Right cardiac atrium (tissue), 5 donors: ENCODE results near the gene OR51E2. TPM values are rescaled to one million over a fixed set of nuclear protein-coding genes. Genes with fewer than 3 reads are reported as not detected.

Source experiments
- ATAC-seq, 2 donors: fragments of 200-7000 bp; cut with Tn5 transposase; one replicate each; pipeline versions ENCODE4 v1.8.0 to v1.9.1; 2020; ENCODE audit warnings: moderate library complexity in 2 of 2, mild to moderate bottlenecking in 1 of 2
- DNase-seq, 3 donors: peaks; one replicate each; pipeline ENCODE4 v3.0.0-alpha.2; 2020
- H3K27ac ChIP-seq: one replicate; pipeline ENCODE4 v1.5.1; 2013; ENCODE audit warnings: mild to moderate bottlenecking, low read length, control low read depth, moderate library complexity
- H3K27me3 ChIP-seq: one replicate; pipeline ENCODE4 v1.6.1; 2013; ENCODE audit not compliant: control insufficient read depth, insufficient read depth
- H3K4me1 ChIP-seq: one replicate; pipeline ENCODE4 v1.6.1; 2013; ENCODE audit warnings: low read length; ENCODE audit not compliant: control insufficient read depth, insufficient read depth
- H3K4me3 ChIP-seq: one replicate; pipeline ENCODE4 v1.5.1; 2013; ENCODE audit warnings: low read length, control low read depth
- H3K9me3 ChIP-seq: one replicate; pipeline ENCODE4 v1.6.1; 2013; ENCODE audit warnings: low read length; ENCODE audit not compliant: control insufficient read depth
- WGBS: extraction: QIAGEN DNeasy Blood & Tissue Kit; methylation state at CpG from one replicate; pipeline ENCODE4 v1.1.7; 2013; 5-methylcytosine and 5-hydroxymethylcytosine counted together
- intact Hi-C, 4 donors: fragments of 100-400 bp; cut with DNase I; formaldehyde crosslinking; loops; one replicate each; pipeline versions ENCODE4 v1.11.0 to v1.14.0; 2022 to 2023
- polyA plus RNA-seq: library from polyadenylated mRNA; stranded (reverse); fragments of 200-250 nt; gene quantifications from one replicate; pipeline ENCODE4 v1.2.3, GENCODE V29; 2013
- total RNA-seq, 4 donors: library from RNA; stranded (reverse); fragmentation: NEBNext Ultra II Directional; extraction: Animal tissue kit (Norgen Biotek cat#: 25700); gene quantifications; one replicate each; pipeline ENCODE4 v1.2.1, GENCODE V29; 2021
- donor health status: healthy with polysubstance abuse.
- donor health status: DM: no; HTN: yes; CAD: no.
- donor health status: DM: no; HTN: no; CAD: no.
- donor health status: DM: no; HTN: yes; CAD: no; lungs with severe emphysema.
- donor health status: DM: yes; HTN: yes; CAD: no.

The OR51E2 gene
- total and polyA plus RNA-seq, 5 donors = 0.05 TPM; not detected in 4

DNA sequence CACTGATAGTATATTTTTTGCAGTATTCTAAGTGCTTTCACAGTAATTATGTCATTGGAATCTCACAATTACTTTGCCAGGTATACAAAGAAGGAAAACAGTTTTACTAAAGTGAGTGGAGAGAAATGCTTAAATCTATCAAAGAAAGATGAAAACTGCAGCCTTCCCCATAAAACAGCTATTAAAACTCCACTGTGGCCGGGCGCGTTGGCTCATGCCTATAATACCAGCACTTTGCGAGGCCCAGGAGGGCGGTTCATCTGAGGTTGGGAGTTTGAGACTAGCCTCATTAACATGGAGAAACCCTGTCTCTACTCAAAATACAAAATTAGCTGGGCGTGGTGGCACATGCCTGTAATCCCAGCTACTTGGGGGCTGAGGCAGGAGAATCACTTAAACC, 34.8 kb downstream of the OR51E2 start:
- DNase-seq = no peak
- intact Hi-C loops = no loop called here
- no peaks in the 10 kb centered on the region for H3K27me3 ChIP-seq
- no peak overlapping the region for H3K4me3 ChIP-seq
- H3K27ac ChIP-seq = no peak overlapping the region
- H3K9me3 ChIP-seq = no peaks in the 10 kb centered on the region
- no peaks in the 10 kb centered on the region for H3K4me1 ChIP-seq
- ATAC-seq = no peak
- WGBS = 92% methylated on average over 6 of the region's 6 CpGs

DNA sequence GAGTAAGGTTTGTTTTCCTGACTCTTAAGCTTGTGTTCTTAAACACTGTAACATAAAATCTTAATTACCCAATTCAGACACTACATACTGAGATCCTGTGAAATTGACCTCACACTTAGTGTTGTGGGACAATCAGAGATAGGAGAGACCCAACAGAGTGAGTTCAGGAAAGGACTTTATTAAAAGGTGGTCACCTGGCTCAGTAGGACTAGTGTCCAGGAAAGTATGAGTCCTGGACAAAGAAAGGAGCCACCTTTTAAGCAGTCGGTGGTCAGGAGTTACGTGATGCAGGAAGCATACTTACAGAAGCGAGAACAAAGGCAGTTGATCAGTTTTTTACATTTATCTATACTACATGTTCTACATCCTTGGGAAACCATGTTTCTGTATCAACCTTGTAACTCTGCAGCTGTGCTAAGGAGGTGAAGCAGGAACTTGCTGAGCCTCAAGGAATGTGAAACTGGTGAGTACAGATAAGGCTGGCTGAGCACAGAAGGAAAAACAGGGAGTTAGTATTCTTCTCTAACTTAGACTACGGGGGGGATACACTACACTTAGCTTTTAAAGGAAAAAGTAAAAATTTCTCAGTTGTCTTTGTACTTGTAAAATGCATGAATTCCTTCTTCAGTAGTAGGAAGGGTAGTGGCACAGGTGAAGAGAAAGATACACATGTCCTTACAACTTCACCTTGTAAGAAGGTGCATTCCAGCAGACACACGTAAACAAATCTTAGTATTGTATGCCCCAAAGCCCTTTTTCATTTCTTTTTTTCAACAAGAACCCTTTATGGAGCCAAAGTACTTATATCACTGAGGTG, 38.8 kb downstream of the OR51E2 start:
- intact Hi-C loops = no loop called here
- DNase-seq (no peak), ATAC-seq (no peak)
- Histone ChIP-seq H3K4me3 (no peak overlapping the region), H3K27me3 (no peaks in the 10 kb centered on the region), H3K4me1 (no peaks in the 10 kb centered on the region), H3K27ac (no peak overlapping the region), H3K9me3 (no peaks in the 10 kb centered on the region)
- 51% methylated on average over 5 of the region's 5 CpGs for WGBS

DNA sequence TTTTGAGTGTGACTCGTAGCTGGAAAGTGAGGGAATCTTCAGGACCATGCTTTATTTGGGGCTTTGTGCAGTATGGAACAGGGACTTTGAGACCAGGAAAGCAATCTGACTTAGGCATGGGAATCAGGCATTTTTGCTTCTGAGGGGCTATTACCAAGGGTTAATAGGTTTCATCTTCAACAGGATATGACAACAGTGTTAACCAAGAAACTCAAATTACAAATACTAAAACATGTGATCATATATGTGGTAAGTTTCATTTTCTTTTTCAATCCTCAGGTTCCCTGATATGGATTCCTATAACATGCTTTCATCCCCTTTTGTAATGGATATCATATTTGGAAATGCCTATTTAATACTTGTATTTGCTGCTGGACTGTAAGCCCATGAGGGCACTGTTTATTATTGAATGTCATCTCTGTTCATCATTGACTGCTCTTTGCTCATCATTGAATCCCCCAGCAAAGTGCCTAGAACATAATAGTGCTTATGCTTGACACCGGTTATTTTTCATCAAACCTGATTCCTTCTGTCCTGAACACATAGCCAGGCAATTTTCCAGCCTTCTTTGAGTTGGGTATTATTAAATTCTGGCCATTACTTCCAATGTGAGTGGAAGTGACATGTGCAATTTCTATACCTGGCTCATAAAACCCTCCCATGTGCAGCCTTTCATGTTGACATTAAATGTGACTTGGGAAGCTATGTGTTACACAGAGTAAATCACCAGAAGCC, 42.9 kb downstream of the OR51E2 start:
- DNase-seq = no peak
- Histone ChIP-seq H3K9me3 (no peaks in the 10 kb centered on the region), H3K4me3 (no peak overlapping the region), H3K27ac (no peak overlapping the region), H3K27me3 (no peaks in the 10 kb centered on the region), H3K4me1 (no peaks in the 10 kb centered on the region)
- intact Hi-C loops = no loop called here
- WGBS = 79% methylated on average over 2 of the region's 2 CpGs
- no peak for ATAC-seq

DNA sequence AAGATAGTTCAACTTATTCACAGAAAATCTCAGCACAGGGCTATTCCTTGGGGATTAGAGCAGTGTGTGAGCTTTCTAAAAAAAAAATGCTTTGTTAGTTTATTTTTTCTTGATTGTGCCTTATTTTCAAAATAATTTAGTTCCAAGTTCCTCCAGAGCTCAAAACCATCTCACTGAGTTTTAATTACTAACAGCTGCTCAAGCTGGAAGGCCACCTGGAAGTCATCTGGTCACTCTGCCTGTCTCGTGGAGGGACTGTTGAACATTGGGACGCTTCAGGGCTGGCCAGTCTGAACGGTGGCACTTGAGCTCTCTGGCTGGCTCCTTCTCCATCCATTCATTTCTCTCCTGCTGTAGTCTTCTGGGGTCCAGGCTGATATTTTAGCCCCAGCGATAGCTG, 49.9 kb downstream of the OR51E2 start:
- 54% methylated on average over 4 of the region's 4 CpGs for WGBS
- H3K4me1 ChIP-seq = no peaks in the 10 kb centered on the region
- no peaks in the 10 kb centered on the region for H3K9me3 ChIP-seq
- intact Hi-C loops = no loop called here
- DNase-seq = no peak
- no peak overlapping the region for H3K4me3 ChIP-seq
- no peaks in the 10 kb centered on the region for H3K27me3 ChIP-seq
- no peak overlapping the region for H3K27ac ChIP-seq
- no peak for ATAC-seq

DNA sequence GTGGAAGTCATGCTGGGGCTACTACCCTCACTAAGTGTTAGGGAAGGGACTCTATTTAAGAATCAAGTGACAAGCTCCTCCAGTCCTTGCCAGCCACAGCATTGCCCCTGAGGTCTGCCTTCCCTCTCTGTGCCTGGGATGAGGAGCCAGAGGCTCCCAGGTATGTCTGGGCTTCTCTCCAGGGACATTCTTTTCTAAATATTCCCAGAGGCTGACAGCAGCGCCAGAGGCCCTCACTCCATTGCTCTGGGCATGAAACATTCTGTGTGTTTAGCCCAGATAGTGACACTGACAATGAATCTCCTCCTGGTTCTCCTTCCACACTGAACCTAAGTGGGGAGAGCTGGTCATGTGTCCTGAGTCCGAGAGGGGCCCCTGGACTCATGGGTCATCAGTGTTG, 51.7 kb downstream of the OR51E2 start:
- no peak overlapping the region for H3K4me3 ChIP-seq
- WGBS = 67% methylated on average over 2 of the region's 2 CpGs
- ATAC-seq (peak; percentile 64 to 85), DNase-seq (peak in 2 of 3 donors; percentile 48 to 53)
- peak overlapping the region; percentile 75 for H3K27ac ChIP-seq
- intact Hi-C loops = no loop called here
- H3K27me3 ChIP-seq = no peaks in the 10 kb centered on the region
- H3K9me3 ChIP-seq = no peaks in the 10 kb centered on the region
- H3K4me1 ChIP-seq = no peaks in the 10 kb centered on the region

DNA sequence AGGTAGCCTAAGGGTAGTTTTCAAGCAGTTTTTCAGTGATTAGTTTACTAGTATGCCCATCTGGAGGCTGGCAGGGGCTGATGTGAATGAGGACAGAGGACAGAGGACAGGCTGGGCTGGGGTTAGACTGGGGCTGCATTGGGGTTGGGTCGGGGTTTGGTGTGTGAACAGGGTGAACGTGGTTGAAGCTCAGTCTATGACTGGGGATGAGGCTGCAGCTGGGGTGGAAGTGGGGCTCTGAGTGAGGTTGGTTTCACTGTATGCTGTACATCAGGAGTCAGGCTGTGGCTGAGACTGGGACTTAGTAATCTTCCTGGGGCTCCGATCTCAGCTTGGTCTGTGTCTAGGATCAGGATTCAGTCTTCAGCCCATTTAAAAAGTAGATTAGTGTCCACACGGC, 53.4 kb downstream of the OR51E2 start:
- Histone ChIP-seq H3K9me3 (no peaks in the 10 kb centered on the region), H3K4me1 (no peaks in the 10 kb centered on the region), H3K4me3 (peak overlapping the region; percentile 4), H3K27me3 (no peaks in the 10 kb centered on the region), H3K27ac (peak overlapping the region; percentile 2)
- ATAC-seq = no peak
- WGBS = 67% methylated on average over 4 of the region's 4 CpGs
- no peak for DNase-seq
- intact Hi-C loops = no loop called here

DNA sequence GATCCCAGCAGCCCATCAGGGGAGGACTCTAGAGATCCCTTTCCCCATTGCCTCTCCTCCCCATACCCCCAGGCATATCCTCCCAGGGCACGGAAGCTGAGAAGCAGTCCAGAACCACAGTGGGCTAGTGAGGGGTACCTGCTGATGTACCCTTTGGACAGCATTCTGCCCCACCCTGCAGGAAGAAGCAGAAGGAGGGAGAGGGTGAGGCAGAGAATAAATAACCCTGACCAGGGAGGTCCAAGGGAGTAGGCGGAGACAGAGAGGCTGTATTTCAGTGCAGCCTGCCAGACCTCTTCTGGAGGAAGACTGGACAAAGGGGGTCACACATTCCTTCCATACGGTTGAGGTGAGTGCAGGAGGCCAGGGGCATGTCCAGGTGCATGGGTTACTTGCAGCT, 54.0 kb downstream of the OR51E2 start, which contains the start of gene OR51E1:
Gene OR51E1, plus strand, starts transcription at position 301 of the 400 bp plus-strand sequence. CDS start 8,545 bp downstream, outside the sequence.
- H3K27me3 ChIP-seq = no peaks in the 10 kb centered on the region
- H3K4me1 ChIP-seq = no peaks in the 10 kb centered on the region
- no peak for DNase-seq
- no peak for ATAC-seq
- H3K27ac ChIP-seq = peak within 1 kb of the TSS; percentile 53
- no peaks in the 10 kb centered on the region for H3K9me3 ChIP-seq
- H3K4me3 ChIP-seq = peak within 1 kb of the TSS; percentile 4
- 78% methylated on average over 3 of the region's 3 CpGs for WGBS
- intact Hi-C loops = no loop called here

DNA sequence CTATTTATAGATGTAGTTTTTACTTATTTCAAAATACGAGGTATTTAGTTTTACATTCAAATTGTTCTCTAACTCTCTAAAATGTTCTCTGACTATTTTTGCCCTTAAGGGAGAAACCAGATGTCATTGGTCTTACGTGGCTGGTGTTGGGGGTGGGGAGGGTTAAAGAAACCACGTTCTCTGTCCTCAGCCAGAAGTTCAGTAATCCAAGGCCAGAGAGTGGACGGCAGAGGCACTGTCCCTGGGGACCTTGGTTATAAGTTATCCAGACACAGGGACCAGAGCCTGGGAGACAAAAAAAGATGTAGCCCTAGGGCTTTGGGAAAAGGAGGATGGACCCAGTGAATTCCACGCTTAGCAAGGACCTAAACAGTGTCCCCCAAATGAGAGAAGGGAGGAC, 54.6 kb downstream of the OR51E2 start:
- WGBS = 26% methylated on average over 5 of the region's 5 CpGs

DNA sequence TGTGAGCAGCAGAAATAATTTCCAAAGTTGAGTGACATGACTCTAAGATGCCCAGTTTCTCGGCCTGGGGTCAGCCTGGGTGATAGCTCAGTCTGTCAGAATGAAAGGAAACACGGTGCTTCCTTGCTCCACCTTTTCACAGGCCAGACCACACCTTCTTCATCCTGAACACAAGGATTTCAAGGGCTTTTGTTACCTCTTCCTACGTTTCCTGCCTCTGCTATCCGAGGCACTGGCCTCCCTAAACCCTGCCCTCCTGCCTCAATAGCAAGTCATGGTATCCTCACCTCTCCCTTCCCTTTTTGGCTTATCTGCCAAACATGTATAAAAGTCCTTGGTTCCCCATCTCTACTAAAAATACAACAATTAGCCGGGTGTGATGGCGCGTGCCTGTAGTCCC, 55.6 kb downstream of the OR51E2 start:
- WGBS = 68% methylated on average over 7 of the region's 7 CpGs
- Histone ChIP-seq H3K4me3 (no peak overlapping the region), H3K27me3 (no peaks in the 10 kb centered on the region), H3K9me3 (no peaks in the 10 kb centered on the region), H3K4me1 (no peaks in the 10 kb centered on the region), H3K27ac (no peak overlapping the region)
- ATAC-seq = no peak
- intact Hi-C loops = no loop called here
- DNase-seq = no peak

More for the DNA sequence above, 54.6 kb downstream of the OR51E2 start:
- no peak overlapping the region for H3K4me3 ChIP-seq
- no peak overlapping the region for H3K27ac ChIP-seq
- DNase-seq (no peak), ATAC-seq (no peak)
- no peaks in the 10 kb centered on the region for H3K27me3 ChIP-seq
- H3K9me3 ChIP-seq = no peaks in the 10 kb centered on the region
- intact Hi-C loops = no loop called here
- H3K4me1 ChIP-seq = no peaks in the 10 kb centered on the region

DNA sequence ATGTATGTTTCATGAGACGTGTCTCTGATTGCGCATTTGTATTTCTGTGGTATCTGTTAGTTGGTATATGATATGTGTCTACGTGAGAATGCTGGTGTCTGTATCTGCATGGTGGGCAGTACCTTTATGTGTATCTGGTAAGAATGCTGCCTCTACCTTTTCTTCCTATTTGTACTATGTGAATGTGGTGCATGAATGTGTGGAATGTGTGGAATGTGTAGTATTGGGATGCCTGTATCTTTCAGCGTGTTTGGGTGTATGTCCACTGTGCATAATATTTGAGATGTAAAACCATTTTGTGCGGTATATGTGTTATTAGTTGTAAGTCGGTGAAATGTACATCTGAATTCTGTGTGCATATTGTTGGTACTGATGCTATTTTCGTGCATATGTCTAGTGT, 56.2 kb downstream of the OR51E2 start:
- H3K27me3 ChIP-seq = no peaks in the 10 kb centered on the region
- intact Hi-C loops = no loop called here
- H3K9me3 ChIP-seq = no peaks in the 10 kb centered on the region
- no peak overlapping the region for H3K27ac ChIP-seq
- no peak for ATAC-seq
- no peak for DNase-seq
- H3K4me3 ChIP-seq = no peak overlapping the region
- H3K4me1 ChIP-seq = no peaks in the 10 kb centered on the region
- WGBS = 87% methylated on average over 7 of the region's 7 CpGs

DNA sequence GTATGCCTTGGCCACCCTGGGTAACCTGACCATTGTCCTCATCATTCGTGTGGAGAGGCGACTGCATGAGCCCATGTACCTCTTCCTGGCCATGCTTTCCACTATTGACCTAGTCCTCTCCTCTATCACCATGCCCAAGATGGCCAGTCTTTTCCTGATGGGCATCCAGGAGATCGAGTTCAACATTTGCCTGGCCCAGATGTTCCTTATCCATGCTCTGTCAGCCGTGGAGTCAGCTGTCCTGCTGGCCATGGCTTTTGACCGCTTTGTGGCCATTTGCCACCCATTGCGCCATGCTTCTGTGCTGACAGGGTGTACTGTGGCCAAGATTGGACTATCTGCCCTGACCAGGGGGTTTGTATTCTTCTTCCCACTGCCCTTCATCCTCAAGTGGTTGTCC, 57.7 kb downstream of the OR51E2 start:
- intact Hi-C loops = loop anchor here in 3 of 4 donors (5.0 kb wide), 3 partner anchors 187 to 367 kb away; no protein-coding TSS in a partner anchor
- H3K4me3 ChIP-seq = no peak overlapping the region
- H3K27ac ChIP-seq = no peak overlapping the region
- no peaks in the 10 kb centered on the region for H3K9me3 ChIP-seq
- WGBS = 92% methylated on average over 6 of the region's 6 CpGs
- no peaks in the 10 kb centered on the region for H3K4me1 ChIP-seq
- no peak for ATAC-seq
- DNase-seq = no peak
- no peaks in the 10 kb centered on the region for H3K27me3 ChIP-seq
